ENCODE measurements around the gene CRKL.

The CRKL gene, protein sequence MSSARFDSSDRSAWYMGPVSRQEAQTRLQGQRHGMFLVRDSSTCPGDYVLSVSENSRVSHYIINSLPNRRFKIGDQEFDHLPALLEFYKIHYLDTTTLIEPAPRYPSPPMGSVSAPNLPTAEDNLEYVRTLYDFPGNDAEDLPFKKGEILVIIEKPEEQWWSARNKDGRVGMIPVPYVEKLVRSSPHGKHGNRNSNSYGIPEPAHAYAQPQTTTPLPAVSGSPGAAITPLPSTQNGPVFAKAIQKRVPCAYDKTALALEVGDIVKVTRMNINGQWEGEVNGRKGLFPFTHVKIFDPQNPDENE

DNA sequence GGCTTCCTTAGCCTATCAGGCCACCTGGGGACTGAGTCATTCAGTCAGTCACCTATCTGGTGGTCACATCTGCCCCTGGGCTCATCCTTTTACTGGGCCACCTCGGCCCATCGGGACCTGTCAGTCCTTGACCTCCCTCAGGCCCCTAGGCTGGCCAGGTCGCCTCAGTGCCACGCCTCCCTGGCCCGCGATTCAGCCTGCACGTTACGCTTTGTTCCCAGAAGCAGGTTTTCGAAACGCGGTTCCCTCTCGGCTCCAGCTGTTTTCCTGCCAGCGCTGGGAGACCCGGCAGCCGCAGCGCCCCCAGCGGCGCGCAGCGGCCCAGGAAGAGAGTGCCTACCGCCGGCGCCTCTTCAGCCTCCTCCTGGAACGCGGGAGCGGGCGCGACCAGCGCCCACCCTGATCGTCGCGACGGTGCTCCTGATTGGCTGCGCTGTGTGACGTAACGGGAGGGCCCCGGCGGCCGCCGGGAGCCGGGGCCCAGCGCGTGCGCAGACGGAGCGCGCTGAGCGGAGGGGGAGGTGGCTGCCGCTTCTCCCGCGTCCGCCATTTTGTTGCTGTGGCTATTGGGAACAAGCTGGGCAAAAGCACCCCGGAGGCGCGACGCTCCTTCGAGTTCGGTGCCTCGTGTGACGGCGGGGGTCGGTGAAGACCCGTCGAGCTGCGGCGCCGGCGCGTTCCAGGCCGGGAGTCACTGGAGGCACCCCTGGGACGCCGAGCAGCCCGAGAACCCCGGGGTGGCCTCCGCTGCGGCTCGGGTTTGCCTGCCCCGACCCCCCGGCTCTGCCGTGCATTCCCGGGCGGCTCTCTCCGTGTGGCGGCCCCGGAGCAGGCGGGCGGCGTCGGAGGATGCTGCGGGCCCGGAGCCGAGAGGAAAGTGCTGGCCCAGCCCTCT, at the start of gene CRKL:
Gene CRKL, plus strand, starts transcription at position 492 of the 895 bp plus-strand sequence. CDS start 528 bp downstream, outside the sequence.
- Mint-ChIP-seq H3K27me3 (ENCODE audit: low read depth) (no peaks in the 10 kb centered on the region), H3K36me3 (ENCODE audit: low read depth) (peaks cover 11% of the 10 kb centered on the region), H3K4me1 (peaks cover 32% of the 10 kb centered on the region), H3K9me3 (no peaks in the 10 kb centered on the region), H3K4me3 (peak within 1 kb of the TSS; percentile 86 to 99 (median 99)), H3K27ac (peak within 1 kb of the TSS; percentile 82 to 96 (median 95))
- TF ChIP-seq, protein P1, sequence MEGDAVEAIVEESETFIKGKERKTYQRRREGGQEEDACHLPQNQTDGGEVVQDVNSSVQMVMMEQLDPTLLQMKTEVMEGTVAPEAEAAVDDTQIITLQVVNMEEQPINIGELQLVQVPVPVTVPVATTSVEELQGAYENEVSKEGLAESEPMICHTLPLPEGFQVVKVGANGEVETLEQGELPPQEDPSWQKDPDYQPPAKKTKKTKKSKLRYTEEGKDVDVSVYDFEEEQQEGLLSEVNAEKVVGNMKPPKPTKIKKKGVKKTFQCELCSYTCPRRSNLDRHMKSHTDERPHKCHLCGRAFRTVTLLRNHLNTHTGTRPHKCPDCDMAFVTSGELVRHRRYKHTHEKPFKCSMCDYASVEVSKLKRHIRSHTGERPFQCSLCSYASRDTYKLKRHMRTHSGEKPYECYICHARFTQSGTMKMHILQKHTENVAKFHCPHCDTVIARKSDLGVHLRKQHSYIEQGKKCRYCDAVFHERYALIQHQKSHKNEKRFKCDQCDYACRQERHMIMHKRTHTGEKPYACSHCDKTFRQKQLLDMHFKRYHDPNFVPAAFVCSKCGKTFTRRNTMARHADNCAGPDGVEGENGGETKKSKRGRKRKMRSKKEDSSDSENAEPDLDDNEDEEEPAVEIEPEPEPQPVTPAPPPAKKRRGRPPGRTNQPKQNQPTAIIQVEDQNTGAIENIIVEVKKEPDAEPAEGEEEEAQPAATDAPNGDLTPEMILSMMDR (IDR thresholded peaks at IDR 0.05; ENCODE audit: unreplicated experiment in 3 of 3) = peak; percentile 92 to 98 (median 94)

DNA sequence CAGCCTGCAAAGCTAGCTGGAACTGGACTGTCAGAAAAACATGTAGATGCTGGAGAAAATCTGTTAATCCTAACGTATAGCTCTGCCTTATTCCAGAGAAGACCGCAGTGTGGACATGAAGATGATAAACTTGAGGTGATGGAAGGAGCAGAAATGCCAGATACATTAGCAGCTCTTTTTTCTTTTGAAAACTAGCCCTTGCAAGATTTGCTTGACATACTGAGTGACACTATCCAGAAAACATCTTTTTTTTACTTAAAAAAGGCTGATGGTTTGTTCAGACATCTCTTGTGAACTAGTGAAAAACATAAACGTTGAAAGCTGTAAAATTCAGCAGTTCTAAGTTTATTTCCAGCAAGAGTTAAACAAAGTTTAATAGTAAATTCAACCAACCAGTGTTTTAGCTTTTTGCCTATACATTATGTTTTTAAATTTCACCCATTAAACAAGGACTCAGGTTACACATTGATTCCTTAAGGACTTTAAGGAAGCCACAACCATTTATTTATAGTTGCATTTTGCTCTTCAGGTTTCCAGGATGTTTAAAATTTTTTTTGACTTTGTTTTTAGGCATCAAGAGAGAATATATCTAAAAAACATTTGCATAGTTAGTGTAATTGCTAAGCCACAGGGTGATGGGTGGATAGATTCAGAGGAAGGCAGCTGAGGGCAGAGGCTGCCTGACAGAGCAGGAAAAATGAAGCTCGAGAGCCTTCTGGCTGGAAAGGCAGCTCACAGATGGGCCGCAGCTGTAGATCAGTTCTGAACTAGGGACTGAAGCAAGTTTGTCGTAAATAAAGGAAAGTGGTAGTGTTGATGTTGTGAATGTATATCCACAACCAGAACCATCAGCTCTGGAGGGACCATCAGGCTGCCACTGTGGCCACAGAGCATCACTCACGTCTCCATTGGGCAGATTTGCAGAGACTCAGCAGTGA, 48.9 kb upstream of the CRKL start:
- Mint-ChIP-seq H3K4me1 (peaks cover 27% of the 10 kb centered on the region), H3K27ac (peak overlapping the region; percentile 79 to 94 (median 86)), H3K27me3 (ENCODE audit: low read depth) (no peaks in the 10 kb centered on the region), H3K36me3 (ENCODE audit: low read depth) (peaks cover 24% of the 10 kb centered on the region), H3K4me3 (no peak overlapping the region), H3K9me3 (no peaks in the 10 kb centered on the region)
- TF ChIP-seq, protein P1 (IDR thresholded peaks at IDR 0.05; ENCODE audit: unreplicated experiment in 3 of 3) = no peak

DNA sequence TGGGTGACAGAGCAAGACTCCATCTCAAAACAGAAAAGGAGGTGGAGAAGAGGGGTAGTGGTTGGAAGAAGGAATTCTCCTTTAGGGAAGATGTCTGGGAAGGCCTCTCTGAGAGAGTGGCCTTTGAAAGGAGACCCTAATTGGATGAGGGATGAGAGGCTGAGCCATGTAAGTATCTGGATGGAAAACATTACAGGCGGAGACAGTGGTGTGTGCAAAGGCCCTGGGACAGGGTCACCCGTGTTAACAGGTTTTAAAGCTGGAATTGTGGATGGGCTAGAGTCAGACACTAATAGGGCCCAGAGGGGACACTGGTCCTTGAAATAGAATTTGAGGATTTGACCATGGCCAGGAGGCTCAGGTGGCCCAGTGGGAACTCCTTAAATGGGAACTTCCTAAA, 48.0 kb upstream of the CRKL start:
- TF ChIP-seq, protein P1 (IDR thresholded peaks at IDR 0.05; ENCODE audit: unreplicated experiment in 3 of 3) = no peak
- Mint-ChIP-seq H3K4me1 (peaks cover 27% of the 10 kb centered on the region), H3K4me3 (no peak overlapping the region), H3K9me3 (no peaks in the 10 kb centered on the region), H3K27me3 (ENCODE audit: low read depth) (no peaks in the 10 kb centered on the region), H3K36me3 (ENCODE audit: low read depth) (peaks cover 21% of the 10 kb centered on the region), H3K27ac (no peak overlapping the region)

DNA sequence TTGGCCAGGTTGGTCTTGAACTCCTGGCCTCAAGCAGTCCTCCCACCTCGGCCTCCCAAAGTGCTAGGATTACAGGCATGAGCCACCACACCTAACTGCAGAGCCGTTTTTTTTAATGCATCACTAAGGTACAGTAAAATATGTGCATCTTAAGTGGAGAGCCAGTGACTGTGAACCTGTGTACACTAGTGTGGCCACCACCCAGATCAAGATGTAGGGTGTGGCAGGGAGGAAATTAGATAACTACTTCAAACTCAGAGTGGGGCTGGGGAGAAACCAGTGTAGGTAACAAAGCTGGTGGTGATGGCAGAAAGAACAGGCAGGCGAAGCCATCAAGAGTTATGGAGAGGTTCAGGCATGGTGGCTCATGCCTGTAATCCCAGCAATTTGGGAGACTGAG, 44.0 kb upstream of the CRKL start:
- Mint-ChIP-seq H3K27ac (no peak overlapping the region), H3K9me3 (no peaks in the 10 kb centered on the region), H3K4me3 (no peak overlapping the region), H3K27me3 (ENCODE audit: low read depth) (no peaks in the 10 kb centered on the region), H3K4me1 (peaks cover 5% of the 10 kb centered on the region), H3K36me3 (ENCODE audit: low read depth) (peaks cover 45% of the 10 kb centered on the region)
- TF ChIP-seq, protein P1 (IDR thresholded peaks at IDR 0.05; ENCODE audit: unreplicated experiment in 3 of 3) = no peak

DNA sequence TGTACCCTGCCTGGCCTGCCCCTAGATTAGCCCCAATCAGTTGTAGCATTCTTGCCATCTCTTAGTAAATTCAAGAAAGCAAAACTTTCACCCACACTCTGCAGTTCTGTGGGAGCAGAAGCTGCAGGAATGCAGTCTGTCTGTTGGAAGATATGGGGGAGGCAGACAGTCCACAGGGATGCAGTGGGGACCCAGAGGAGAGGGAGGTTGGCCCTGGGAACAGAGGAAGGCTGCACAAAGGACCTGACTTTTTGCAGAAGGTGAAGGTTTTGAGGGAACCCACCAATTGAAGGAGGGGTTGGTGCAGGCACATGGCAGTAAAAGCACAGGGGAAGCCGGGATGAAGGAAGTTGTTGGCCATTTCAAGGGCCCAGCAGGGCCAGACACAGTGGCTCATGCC, 41.9 kb upstream of the CRKL start:
- TF ChIP-seq, protein P1 (IDR thresholded peaks at IDR 0.05; ENCODE audit: unreplicated experiment in 3 of 3) = no peak
- Mint-ChIP-seq H3K4me3 (no peak overlapping the region), H3K27ac (no peak overlapping the region), H3K27me3 (ENCODE audit: low read depth) (no peaks in the 10 kb centered on the region), H3K4me1 (no peaks in the 10 kb centered on the region), H3K9me3 (no peaks in the 10 kb centered on the region), H3K36me3 (ENCODE audit: low read depth) (peaks cover 37% of the 10 kb centered on the region)

Data from nephron (organoid).